Coronary artery (tissue), 2 donors: Measurements from ENCODE around the gene PTPRD.
A peak's percentile ranks its signal among the peaks of the same experiment; 100 is the strongest.

Experiments used
- DNase-seq: peaks from one replicate; pipeline ENCODE4 v3.0.0-alpha.2; 2017; ENCODE audit warnings: low spot score
- H3K27ac ChIP-seq, 2 donors: fragments of 200-600 bp; sonication (generic); one replicate each; pipeline ENCODE4 v1.5.1; 2016 to 2019
- H3K4me3 ChIP-seq: fragments of 200-600 bp; sonication (generic); 2 replicates; pipeline ENCODE4 v1.5.1; 2016; ENCODE audit warnings: mild to moderate bottlenecking, moderate library complexity
- CTCF ChIP-seq: fragments of 200-600 bp; sonication (generic); IDR thresholded peaks from one replicate; pipeline ENCODE4 v1.5.1; 2019; ENCODE audit warnings: antibody characterized with exemption

Gene PTPRD

GRCh38 chr9:8799206-8799605, 1813.6 kb downstream of the PTPRD start:
- no peak overlapping the region for H3K4me3 ChIP-seq
- H3K27ac ChIP-seq, result no peak overlapping the region
- no peak for TF ChIP-seq CTCF
- no peak for DNase-seq

- no peak for TF ChIP-seq CTCF
- peak overlapping the region; percentile 27 for H3K4me3 ChIP-seq
- peak overlapping the region; percentile 57 to 65 for H3K27ac ChIP-seq
These were observed 1828.0 kb downstream of the PTPRD start for GRCh38 chr9:8784838-8785237.

GRCh38 chr9:8783941-8784340, 1828.9 kb downstream of the PTPRD start:
- no peak for TF ChIP-seq CTCF
- Histone ChIP-seq H3K4me3 (peak overlapping the region; percentile 27), H3K27ac (peak overlapping the region; percentile 57 to 65)
- no peak for DNase-seq

More at GRCh38 chr9:8784838-8785237, 1828.0 kb downstream of the PTPRD start:
- no peak for DNase-seq

GRCh38 chr9:8782237-8782636, 1830.6 kb downstream of the PTPRD start:
- TF ChIP-seq CTCF, result no peak
- DNase-seq, result no peak
- Histone ChIP-seq H3K27ac (no peak overlapping the region), H3K4me3 (no peak overlapping the region)

GRCh38 chr9:8781458-8781857, 1831.3 kb downstream of the PTPRD start:
- Histone ChIP-seq H3K4me3 (no peak overlapping the region), H3K27ac (no peak overlapping the region)
- TF ChIP-seq CTCF, result no peak
- no peak for DNase-seq

GRCh38 chr9:8780386-8780785, 1832.4 kb downstream of the PTPRD start:
- no peak for TF ChIP-seq CTCF
- H3K27ac ChIP-seq, result no peak overlapping the region
- no peak for DNase-seq
- H3K4me3 ChIP-seq, result no peak overlapping the region

GRCh38 chr9:8779478-8779877, 1833.3 kb downstream of the PTPRD start:
- Histone ChIP-seq H3K27ac (no peak overlapping the region), H3K4me3 (no peak overlapping the region)
- no peak for TF ChIP-seq CTCF
- DNase-seq, result no peak
